Measurements from ENCODE around the gene KRTAP10-2.

DNA sequence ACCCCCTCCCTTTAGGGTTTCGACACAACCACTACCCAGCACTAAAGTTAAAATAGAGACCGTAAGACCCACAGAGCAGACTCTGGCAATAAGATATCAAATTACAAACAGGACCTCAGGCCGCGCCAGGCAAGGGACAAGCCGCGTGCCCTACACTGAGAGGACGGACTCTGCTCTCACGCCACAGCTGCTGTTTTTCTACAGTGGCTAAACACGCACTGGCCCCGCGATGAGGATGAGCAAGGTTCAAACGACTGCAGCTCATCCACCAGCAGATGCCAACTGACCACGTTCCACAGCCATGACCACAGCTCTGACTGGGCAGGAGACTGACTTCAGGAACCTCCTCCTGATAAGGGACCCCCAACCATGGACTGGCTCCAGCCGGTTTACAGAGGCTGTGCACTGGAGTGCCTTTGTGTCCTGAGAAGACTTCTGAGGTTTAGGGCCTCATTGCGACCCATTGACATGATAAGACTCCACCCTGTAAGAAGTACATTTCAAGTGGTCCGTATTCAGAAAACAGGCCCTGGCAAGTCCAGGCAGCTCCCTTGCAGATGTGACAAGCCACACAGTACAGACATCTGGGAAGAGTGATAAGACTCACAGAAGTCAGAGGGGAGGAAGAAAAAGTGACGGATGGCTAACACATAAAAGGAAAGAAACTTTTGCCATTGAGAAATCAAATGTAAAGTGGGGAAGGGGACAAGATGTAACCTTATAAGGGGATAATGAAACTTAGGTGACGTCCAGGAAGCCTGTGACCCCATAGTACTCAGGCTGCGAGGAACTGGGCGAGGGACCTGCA lies 42.5 kb upstream of the KRTAP10-2 start:
- no peak for TF ChIP-seq TAF1 (IDR thresholded peaks at IDR 0.05; ENCODE audit: low read depth, low read length)
- no peak for TF ChIP-seq POLR2A (IDR thresholded peaks at IDR 0.05; ENCODE audit: low read depth, low read length)
- no peak for TF ChIP-seq POLR2AphosphoS5 (IDR thresholded peaks at IDR 0.05; ENCODE audit: low read depth, low read length)
- no peak for TF ChIP-seq SPI1 (IDR thresholded peaks at IDR 0.05; ENCODE audit: low read depth, low read length)
- TF ChIP-seq PAX5 (IDR thresholded peaks at IDR 0.05; ENCODE audit: insufficient read depth, low read length, severe bottlenecking): no peak

Data from GM12891 (cell line).